Nephron progenitor cell (in vitro differentiated cells): ENCODE data around the gene BDKRB2.
"Not testable (repeated sequence)": the region's sequence is repeated elsewhere in the genome, so short reads cannot be mapped to it uniquely, and the experiment has no call there.

ENCODE experiments used
- DNase-seq: peaks from one replicate; pipeline ENCODE4 v3.0.0; 2021
- H3K27ac Mint-ChIP-seq: 2 replicates; pipeline ENCODE4 v1.8.0; 2021; ENCODE audit warnings: mild to moderate bottlenecking, moderate library complexity, mixed read lengths
- H3K27me3 Mint-ChIP-seq: 2 replicates; pipeline ENCODE4 v1.8.0; 2021; ENCODE audit warnings: mild to moderate bottlenecking, low read depth, mixed read lengths; ENCODE audit not compliant: poor library complexity
- H3K36me3 Mint-ChIP-seq: 2 replicates; pipeline ENCODE4 v1.8.0; 2021; ENCODE audit warnings: low read depth, mixed read lengths
- H3K4me1 Mint-ChIP-seq: 2 replicates; pipeline ENCODE4 v1.8.0; 2021; ENCODE audit warnings: mixed read lengths
- H3K4me3 Mint-ChIP-seq: 2 replicates; pipeline ENCODE4 v1.8.0; 2021; ENCODE audit warnings: mild to moderate bottlenecking, moderate library complexity, mixed read lengths
- H3K9me3 Mint-ChIP-seq: 2 replicates; pipeline ENCODE4 v1.8.0; 2021; ENCODE audit warnings: mild to moderate bottlenecking, moderate library complexity, mixed read lengths
- TF ChIP-seq, protein P1 (sequence below): fragments of 200-600 bp; sonication (generic); IDR thresholded peaks from 2 replicates; pipeline ENCODE4 v1.5.0; 2021; ENCODE audit warnings: antibody characterized with exemption

The BDKRB2 gene

DNA sequence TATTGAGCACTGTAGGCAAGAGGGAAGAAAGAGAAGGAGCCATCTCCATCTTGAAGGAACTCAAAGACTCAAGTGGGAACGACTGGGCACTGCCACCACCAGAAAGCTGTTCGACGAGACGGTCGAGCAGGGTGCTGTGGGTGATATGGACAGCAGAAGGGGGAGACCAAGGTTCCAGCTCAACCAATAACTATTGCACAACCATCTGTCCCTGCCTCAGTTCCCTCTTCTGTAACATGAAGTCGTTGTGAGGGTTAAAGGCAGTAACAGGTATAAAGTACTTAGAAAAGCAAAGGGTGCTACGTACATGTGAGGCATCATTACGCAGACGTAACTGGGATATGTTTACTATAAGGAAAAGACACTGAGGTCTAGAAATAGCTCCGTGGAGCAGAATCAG lies 37.5 kb downstream of the BDKRB2 start:
- peaks cover 9% of the 10 kb centered on the region for H3K4me1 Mint-ChIP-seq
- H3K27me3 Mint-ChIP-seq: peaks cover 13% of the 10 kb centered on the region
- TF ChIP-seq, protein P1, sequence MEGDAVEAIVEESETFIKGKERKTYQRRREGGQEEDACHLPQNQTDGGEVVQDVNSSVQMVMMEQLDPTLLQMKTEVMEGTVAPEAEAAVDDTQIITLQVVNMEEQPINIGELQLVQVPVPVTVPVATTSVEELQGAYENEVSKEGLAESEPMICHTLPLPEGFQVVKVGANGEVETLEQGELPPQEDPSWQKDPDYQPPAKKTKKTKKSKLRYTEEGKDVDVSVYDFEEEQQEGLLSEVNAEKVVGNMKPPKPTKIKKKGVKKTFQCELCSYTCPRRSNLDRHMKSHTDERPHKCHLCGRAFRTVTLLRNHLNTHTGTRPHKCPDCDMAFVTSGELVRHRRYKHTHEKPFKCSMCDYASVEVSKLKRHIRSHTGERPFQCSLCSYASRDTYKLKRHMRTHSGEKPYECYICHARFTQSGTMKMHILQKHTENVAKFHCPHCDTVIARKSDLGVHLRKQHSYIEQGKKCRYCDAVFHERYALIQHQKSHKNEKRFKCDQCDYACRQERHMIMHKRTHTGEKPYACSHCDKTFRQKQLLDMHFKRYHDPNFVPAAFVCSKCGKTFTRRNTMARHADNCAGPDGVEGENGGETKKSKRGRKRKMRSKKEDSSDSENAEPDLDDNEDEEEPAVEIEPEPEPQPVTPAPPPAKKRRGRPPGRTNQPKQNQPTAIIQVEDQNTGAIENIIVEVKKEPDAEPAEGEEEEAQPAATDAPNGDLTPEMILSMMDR: no peak
- no peak overlapping the region for H3K27ac Mint-ChIP-seq
- H3K36me3 Mint-ChIP-seq: no peaks in the 10 kb centered on the region
- H3K4me3 Mint-ChIP-seq: no peak overlapping the region
- peaks cover 23% of the 10 kb centered on the region for H3K9me3 Mint-ChIP-seq
- no peak for DNase-seq

DNA sequence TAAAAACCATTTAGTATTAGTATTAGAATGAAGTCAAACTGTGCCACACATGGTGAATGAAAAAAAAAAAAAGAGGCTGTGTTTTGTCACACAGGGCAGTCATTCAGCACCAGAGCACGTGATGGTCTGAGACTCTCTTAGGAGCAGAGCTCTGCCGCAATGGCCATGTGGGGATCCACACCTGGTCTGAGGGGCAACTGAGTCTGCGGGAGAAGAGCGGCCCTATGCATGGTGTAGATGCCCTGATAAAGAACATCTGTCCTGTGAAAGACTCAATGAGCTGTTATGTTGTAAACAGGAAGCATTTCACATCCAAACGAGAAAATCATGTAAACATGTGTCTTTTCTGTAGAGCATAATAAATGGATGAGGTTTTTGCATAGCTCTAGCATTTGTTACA lies 39.1 kb downstream of the BDKRB2 start:
- TF ChIP-seq, protein P1: no peak
- peaks cover 23% of the 10 kb centered on the region for H3K9me3 Mint-ChIP-seq
- no peak overlapping the region for H3K27ac Mint-ChIP-seq
- peaks cover 12% of the 10 kb centered on the region for H3K27me3 Mint-ChIP-seq
- no peak for DNase-seq
- H3K36me3 Mint-ChIP-seq: no peaks in the 10 kb centered on the region
- no peak overlapping the region for H3K4me3 Mint-ChIP-seq
- H3K4me1 Mint-ChIP-seq: peaks cover 9% of the 10 kb centered on the region

DNA sequence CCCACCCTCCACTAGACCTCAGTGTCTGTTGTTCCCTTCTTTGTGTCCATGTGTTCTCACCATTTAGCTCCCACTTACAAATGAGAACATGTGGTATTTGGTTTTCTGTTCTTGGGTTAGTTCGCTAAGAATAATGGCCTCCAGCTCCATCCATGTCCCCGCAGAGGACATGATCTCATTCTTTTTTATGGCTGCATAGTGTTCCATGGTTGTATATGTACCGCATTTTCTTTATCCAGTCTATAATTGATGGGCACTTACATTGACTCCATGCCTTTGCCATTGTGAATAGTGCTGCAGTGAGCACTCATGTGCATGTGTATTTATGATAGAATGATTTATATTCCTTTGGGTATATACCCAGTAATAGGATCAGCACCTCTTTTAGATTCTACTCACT lies 40.4 kb downstream of the BDKRB2 start:
- H3K27me3 Mint-ChIP-seq: peaks cover 14% of the 10 kb centered on the region
- H3K4me3 Mint-ChIP-seq, H3K27ac Mint-ChIP-seq, H3K4me1 Mint-ChIP-seq, DNase-seq, H3K36me3 Mint-ChIP-seq: not testable (repeated sequence)
- peaks cover 23% of the 10 kb centered on the region for H3K9me3 Mint-ChIP-seq

DNA sequence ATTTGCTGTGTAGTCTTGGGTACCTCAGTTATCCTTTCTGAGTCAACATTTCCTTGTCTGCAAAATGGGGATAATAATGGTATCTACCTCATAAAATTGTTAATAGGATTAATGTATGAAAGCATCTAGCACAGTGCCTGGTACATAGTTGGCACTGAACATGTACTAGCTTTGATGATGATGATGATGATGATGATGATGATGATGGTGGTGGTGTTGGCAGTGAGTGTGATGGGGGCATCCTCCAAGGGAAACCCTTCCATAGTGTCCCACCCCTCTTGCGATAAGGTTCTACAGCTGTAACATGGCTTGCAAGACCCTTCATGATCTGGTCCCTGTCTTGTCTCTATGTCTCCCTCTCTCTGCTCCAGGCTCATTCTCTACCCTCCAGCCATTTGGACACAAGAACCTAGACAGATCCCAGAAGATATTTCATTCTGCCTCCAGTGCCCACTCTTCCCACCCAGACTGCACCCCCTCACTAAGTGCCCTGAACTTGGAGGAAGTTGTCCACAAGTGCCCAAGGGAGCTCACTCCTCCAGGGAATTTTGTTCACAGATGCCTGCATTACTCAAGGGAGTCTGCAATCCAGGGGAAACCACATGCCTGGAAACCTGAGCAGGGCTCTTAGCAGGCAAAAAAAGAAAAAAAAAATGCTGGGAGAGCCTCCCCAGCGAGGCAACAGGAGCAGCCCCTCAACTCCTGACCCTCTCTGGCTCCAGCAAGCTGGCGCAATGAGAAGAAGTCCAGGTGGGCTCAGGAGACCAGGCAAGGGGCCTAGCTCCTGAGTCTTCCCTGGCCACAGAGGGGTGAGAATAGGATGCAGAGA lies 41.3 kb downstream of the BDKRB2 start:
- Mint-ChIP-seq H3K36me3 (no peaks in the 10 kb centered on the region), H3K27me3 (peaks cover 11% of the 10 kb centered on the region), H3K4me1 (peaks cover 9% of the 10 kb centered on the region), H3K27ac (no peak overlapping the region), H3K4me3 (no peak overlapping the region), H3K9me3 (peaks cover 23% of the 10 kb centered on the region)
- TF ChIP-seq, protein P1: no peak
- DNase-seq: no peak

GRCh38 chr14:96246539-96246847 lies 41.9 kb downstream of the BDKRB2 start:
- Mint-ChIP-seq H3K4me3 (no peak overlapping the region), H3K4me1 (peaks cover 9% of the 10 kb centered on the region)

DNA sequence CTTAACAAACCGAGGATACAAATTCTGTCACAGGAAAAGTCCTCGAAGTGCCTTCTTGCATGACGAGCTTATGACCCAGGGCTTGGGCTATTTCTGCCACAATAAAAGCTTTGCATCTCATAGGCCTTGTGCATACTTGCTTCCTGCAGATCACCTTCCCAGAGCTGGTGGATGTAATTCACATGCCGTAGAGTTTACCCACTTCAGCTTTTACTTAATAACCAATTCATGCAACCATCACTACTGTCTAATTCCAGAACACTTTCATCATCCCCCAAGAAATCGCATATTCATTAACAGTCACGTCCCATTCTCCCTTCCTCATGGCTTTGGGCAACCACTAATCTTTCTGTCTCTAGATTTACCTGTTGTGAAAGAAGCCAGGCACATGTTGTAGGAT lies 42.4 kb downstream of the BDKRB2 start:
- DNase-seq: no peak
- peaks cover 9% of the 10 kb centered on the region for H3K4me1 Mint-ChIP-seq
- no peaks in the 10 kb centered on the region for H3K36me3 Mint-ChIP-seq
- no peak overlapping the region for H3K4me3 Mint-ChIP-seq
- H3K27ac Mint-ChIP-seq: no peak overlapping the region
- TF ChIP-seq, protein P1: no peak
- H3K9me3 Mint-ChIP-seq: peaks cover 20% of the 10 kb centered on the region
- H3K27me3 Mint-ChIP-seq: peaks cover 16% of the 10 kb centered on the region

More at GRCh38 chr14:96246539-96246847, 41.9 kb downstream of the BDKRB2 start:
- no peak for DNase-seq
- Mint-ChIP-seq H3K27me3 (peaks cover 13% of the 10 kb centered on the region), H3K27ac (no peak overlapping the region), H3K36me3 (no peaks in the 10 kb centered on the region), H3K9me3 (peaks cover 23% of the 10 kb centered on the region)
- TF ChIP-seq, protein P1: no peak
